GM19397 (cell line): ENCODE data around the gene GNAI3.
"Not testable (repeated sequence)": the region's sequence is repeated elsewhere in the genome, so short reads cannot be mapped to it uniquely, and the experiment has no call there.

Experiments used
- ATAC-seq: cut with Tn5 transposase; IDR thresholded peaks from one replicate; pipeline ENCODE4 v1.9.1; 2021; ENCODE audit warnings: mild to moderate bottlenecking, moderate library complexity; ENCODE audit not compliant: unreplicated experiment

Gene GNAI3

GRCh38 chr1:109657395-109657794, 109.0 kb downstream of the GNAI3 start:
- no peak for ATAC-seq

- no peak for ATAC-seq
Observed at GRCh38 chr1:109657970-109658369, 109.6 kb downstream of the GNAI3 start.

GRCh38 chr1:109658533-109659042, 110.2 kb downstream of the GNAI3 start:
- ATAC-seq = no peak

- no peak for ATAC-seq
Observed at GRCh38 chr1:109659145-109659544, 110.7 kb downstream of the GNAI3 start.

- no peak for ATAC-seq
Observed at GRCh38 chr1:109659997-109660690, 111.7 kb downstream of the GNAI3 start.

GRCh38 chr1:109660691-109661026, 112.2 kb downstream of the GNAI3 start:
- ATAC-seq = not testable (repeated sequence)

- ATAC-seq = no peak
Observed at GRCh38 chr1:109661391-109661790, 113.0 kb downstream of the GNAI3 start.

- ATAC-seq = no peak
Observed at GRCh38 chr1:109664671-109665070, 116.3 kb downstream of the GNAI3 start.

GRCh38 chr1:109667452-109668122, 119.2 kb downstream of the GNAI3 start, which contains the start of gene GSTM2:
TSS of gene GSTM2 (plus strand) at chr1:109668057. CDS start at chr1:109668116, 59 bp downstream.
- ATAC-seq = peak; percentile 96
